ENCODE measurements around the gene PHLDB2.

The PHLDB2 gene

GRCh38 chr3:111902534-111902933 is 43.5 kb downstream of the PHLDB2 start:
- Histone ChIP-seq H3K27ac (ENCODE audit: low read length, poor library complexity, severe bottlenecking) (peak overlapping the region; percentile 83), H3K9me3 (ENCODE audit: control insufficient read depth, low read length) (peaks cover 19% of the 10 kb centered on the region), H3K9ac (ENCODE audit: low read length) (no peak overlapping the region), H3K79me1 (replicated peaks; ENCODE audit: low read length, poor library complexity, severe bottlenecking) (peaks cover 21% of the 10 kb centered on the region), H2AK5ac (ENCODE audit: low read length, severe bottlenecking) (no peak overlapping the region), H3K36me3 (ENCODE audit: control insufficient read depth in 1 of 2, insufficient read depth in 2 of 2, low read depth in 1 of 2, low read length in 2 of 2) (peaks cover 8 to 41% of the 10 kb centered on the region in 2 experiments), H4K8ac (ENCODE audit: low read length) (no peak overlapping the region), H3K4me3 (ENCODE audit: insufficient read depth in 1 of 2, low read depth in 1 of 2, low read length in 2 of 2) (no peak overlapping the region), H4K91ac (ENCODE audit: low read length) (no peak overlapping the region), H3K4ac (ENCODE audit: low read depth in 1 of 2, low read length in 2 of 2) (no peak overlapping the region), H3K14ac (ENCODE audit: low read length in 2 of 2) (no peak overlapping the region), H2BK5ac (ENCODE audit: low read depth, low read length, poor library complexity, severe bottlenecking) (peak overlapping the region; percentile 68), H3K23ac (ENCODE audit: low read length in 2 of 2) (no peak overlapping the region), H2AFZ (ENCODE audit: low read depth, low read length) (no peak overlapping the region), H2BK15ac (ENCODE audit: low read depth, poor library complexity, severe bottlenecking) (no peak overlapping the region), H3K18ac (ENCODE audit: low read depth in 1 of 2, low read length in 2 of 2) (no peak overlapping the region), H2BK120ac (ENCODE audit: low read depth, low read length) (no peak overlapping the region), H3K27me3 (ENCODE audit: control insufficient read depth in 1 of 2, insufficient read depth in 1 of 2, low read length in 2 of 2) (no peaks in the 10 kb centered on the region), H2BK12ac (ENCODE audit: low read length in 2 of 2) (no peak overlapping the region), H3K4me2 (ENCODE audit: low read length, poor library complexity, severe bottlenecking) (no peak overlapping the region), H3K4me1 (ENCODE audit: control insufficient read depth, insufficient read depth, low read depth, low read length) (peaks cover 7% of the 10 kb centered on the region)
- DNase-seq, result no peak
- WGBS, result 100% methylated on average over 3 of the region's 4 CpGs

- Histone ChIP-seq H2AFZ (ENCODE audit: low read depth, low read length) (no peak overlapping the region), H3K9me3 (ENCODE audit: control insufficient read depth, low read length) (peaks cover 19% of the 10 kb centered on the region), H3K27ac (ENCODE audit: low read length, poor library complexity, severe bottlenecking) (peak overlapping the region; percentile 98), H4K91ac (ENCODE audit: low read length) (no peak overlapping the region), H2BK12ac (ENCODE audit: low read length in 2 of 2) (no peak overlapping the region), H3K23ac (ENCODE audit: low read length in 2 of 2) (no peak overlapping the region), H3K4me3 (ENCODE audit: insufficient read depth in 1 of 2, low read depth in 1 of 2, low read length in 2 of 2) (no peak overlapping the region), H3K4ac (ENCODE audit: low read depth in 1 of 2, low read length in 2 of 2) (no peak overlapping the region), H2AK5ac (ENCODE audit: low read length, severe bottlenecking) (peak overlapping the region; percentile 91), H3K14ac (ENCODE audit: low read length in 2 of 2) (no peak overlapping the region), H3K18ac (ENCODE audit: low read depth in 1 of 2, low read length in 2 of 2) (no peak overlapping the region), H2BK15ac (ENCODE audit: low read depth, poor library complexity, severe bottlenecking) (no peak overlapping the region), H2BK120ac (ENCODE audit: low read depth, low read length) (no peak overlapping the region), H2BK5ac (ENCODE audit: low read depth, low read length, poor library complexity, severe bottlenecking) (peak overlapping the region; percentile 88), H3K27me3 (ENCODE audit: control insufficient read depth in 1 of 2, insufficient read depth in 1 of 2, low read length in 2 of 2) (no peaks in the 10 kb centered on the region), H3K36me3 (ENCODE audit: control insufficient read depth in 1 of 2, insufficient read depth in 2 of 2, low read depth in 1 of 2, low read length in 2 of 2) (peaks cover 10 to 41% of the 10 kb centered on the region in 2 experiments), H3K4me1 (ENCODE audit: control insufficient read depth, insufficient read depth, low read depth, low read length) (peaks cover 7% of the 10 kb centered on the region), H4K8ac (ENCODE audit: low read length) (no peak overlapping the region), H3K9ac (ENCODE audit: low read length) (no peak overlapping the region), H3K79me1 (replicated peaks; ENCODE audit: low read length, poor library complexity, severe bottlenecking) (peaks cover 25% of the 10 kb centered on the region), H3K4me2 (ENCODE audit: low read length, poor library complexity, severe bottlenecking) (no peak overlapping the region)
- DNase-seq, result peak; percentile 65
- WGBS, result 27% methylated on average over 2 of the region's 2 CpGs
Observed at GRCh38 chr3:111903067-111903511, 44.0 kb downstream of the PHLDB2 start.

- DNase-seq, result peak; percentile 96
- WGBS, result 84% methylated on average over 2 of the region's 4 CpGs
Observed at GRCh38 chr3:111904376-111905241, 45.5 kb downstream of the PHLDB2 start.

GRCh38 chr3:111906656-111907055 is 47.6 kb downstream of the PHLDB2 start:
- Histone ChIP-seq H2BK12ac (ENCODE audit: low read length in 2 of 2) (peak overlapping the region in 1 of 2 experiments; percentile 15), H2BK5ac (ENCODE audit: low read depth, low read length, poor library complexity, severe bottlenecking) (no peak overlapping the region), H3K4ac (ENCODE audit: low read depth in 1 of 2, low read length in 2 of 2) (no peak overlapping the region), H3K79me1 (replicated peaks; ENCODE audit: low read length, poor library complexity, severe bottlenecking) (peaks cover 27% of the 10 kb centered on the region), H3K4me2 (ENCODE audit: low read length, poor library complexity, severe bottlenecking) (no peak overlapping the region), H2BK15ac (ENCODE audit: low read depth, poor library complexity, severe bottlenecking) (no peak overlapping the region), H3K14ac (ENCODE audit: low read length in 2 of 2) (no peak overlapping the region), H4K8ac (ENCODE audit: low read length) (no peak overlapping the region), H3K4me1 (ENCODE audit: control insufficient read depth, insufficient read depth, low read depth, low read length) (peaks cover 10% of the 10 kb centered on the region), H3K23ac (ENCODE audit: low read length in 2 of 2) (no peak overlapping the region), H3K27ac (ENCODE audit: low read length, poor library complexity, severe bottlenecking) (peak overlapping the region; percentile 73), H3K27me3 (ENCODE audit: control insufficient read depth in 1 of 2, insufficient read depth in 1 of 2, low read length in 2 of 2) (no peaks in the 10 kb centered on the region), H4K91ac (ENCODE audit: low read length) (no peak overlapping the region), H2AFZ (ENCODE audit: low read depth, low read length) (no peak overlapping the region), H2BK120ac (ENCODE audit: low read depth, low read length) (no peak overlapping the region), H3K18ac (ENCODE audit: low read depth in 1 of 2, low read length in 2 of 2) (no peak overlapping the region), H3K9me3 (ENCODE audit: control insufficient read depth, low read length) (no peaks in the 10 kb centered on the region), H2AK5ac (ENCODE audit: low read length, severe bottlenecking) (no peak overlapping the region), H3K9ac (ENCODE audit: low read length) (no peak overlapping the region), H3K4me3 (ENCODE audit: insufficient read depth in 1 of 2, low read depth in 1 of 2, low read length in 2 of 2) (no peak overlapping the region), H3K36me3 (ENCODE audit: control insufficient read depth in 1 of 2, insufficient read depth in 2 of 2, low read depth in 1 of 2, low read length in 2 of 2) (peaks cover 11 to 22% of the 10 kb centered on the region in 2 experiments)
- WGBS, result 22% methylated on average over 1 of the region's 2 CpGs
- DNase-seq, result peak; percentile 80

More at GRCh38 chr3:111904376-111905241, 45.5 kb downstream of the PHLDB2 start:
- Histone ChIP-seq H3K27me3 (ENCODE audit: control insufficient read depth in 1 of 2, insufficient read depth in 1 of 2, low read length in 2 of 2) (no peaks in the 10 kb centered on the region), H3K18ac (ENCODE audit: low read depth in 1 of 2, low read length in 2 of 2) (no peak overlapping the region), H3K9ac (ENCODE audit: low read length) (peak overlapping the region; percentile 30), H3K4me3 (ENCODE audit: insufficient read depth in 1 of 2, low read depth in 1 of 2, low read length in 2 of 2) (no peak overlapping the region), H4K91ac (ENCODE audit: low read length) (no peak overlapping the region), H3K4ac (ENCODE audit: low read depth in 1 of 2, low read length in 2 of 2) (no peak overlapping the region), H2BK120ac (ENCODE audit: low read depth, low read length) (no peak overlapping the region), H2AFZ (ENCODE audit: low read depth, low read length) (no peak overlapping the region), H2BK5ac (ENCODE audit: low read depth, low read length, poor library complexity, severe bottlenecking) (peak overlapping the region; percentile 96), H2AK5ac (ENCODE audit: low read length, severe bottlenecking) (peak overlapping the region; percentile 98), H2BK15ac (ENCODE audit: low read depth, poor library complexity, severe bottlenecking) (no peak overlapping the region), H3K79me1 (replicated peaks; ENCODE audit: low read length, poor library complexity, severe bottlenecking) (peaks cover 31% of the 10 kb centered on the region), H3K23ac (ENCODE audit: low read length in 2 of 2) (no peak overlapping the region), H3K4me1 (ENCODE audit: control insufficient read depth, insufficient read depth, low read depth, low read length) (peaks cover 7% of the 10 kb centered on the region), H3K36me3 (ENCODE audit: control insufficient read depth in 1 of 2, insufficient read depth in 2 of 2, low read depth in 1 of 2, low read length in 2 of 2) (peaks cover 13 to 34% of the 10 kb centered on the region in 2 experiments), H3K9me3 (ENCODE audit: control insufficient read depth, low read length) (peaks cover 6% of the 10 kb centered on the region), H4K8ac (ENCODE audit: low read length) (no peak overlapping the region), H3K14ac (ENCODE audit: low read length in 2 of 2) (no peak overlapping the region), H3K4me2 (ENCODE audit: low read length, poor library complexity, severe bottlenecking) (peak overlapping the region; percentile 37), H3K27ac (ENCODE audit: low read length, poor library complexity, severe bottlenecking) (peak overlapping the region; percentile 98), H2BK12ac (ENCODE audit: low read length in 2 of 2) (no peak overlapping the region)
